Pancreas (tissue), 10 donors: ENCODE results near the gene TSKS. TPM values are rescaled to one million over a fixed set of nuclear protein-coding genes. Genes with fewer than 3 reads are reported as not detected.

Source experiments
- ATAC-seq, 4 donors: fragments of 200-7000 bp; cut with Tn5 transposase; one replicate each; pipeline versions ENCODE4 v1.8.0 to v1.9.1; 2020; ENCODE audit warnings: mild to moderate bottlenecking in 4 of 4, moderate library complexity in 4 of 4
- DNase-seq, 6 donors: peaks; one replicate each; pipeline ENCODE4 v3.0.0-alpha.2; 2020
- FAIRE-seq: peaks from 2 replicates; lab custom pipeline; 2012; peaks lifted over from hg19 to GRCh38; lab: Jason Lieb, UNC
- H3K27ac ChIP-seq, 4 donors: fragments of 200-600 bp; sonication (generic); 1 replicate in 3 of 4; 2 replicates in 1 of 4; pipeline versions ENCODE4 v1.5.0 to v1.8.0; 2020
- H3K27me3 ChIP-seq, 4 donors: fragments of 200-600 bp; one replicate each; pipeline ENCODE4 v1.8.0; 2021
- H3K36me3 ChIP-seq, 3 donors: fragments of 200-600 bp; sonication (generic) in 1 of 3; one replicate each; pipeline versions ENCODE4 v1.5.0 to v1.8.0; 2020 to 2021
- H3K4me1 ChIP-seq, 3 donors: fragments of 200-600 bp; one replicate each; pipeline ENCODE4 v1.8.0; 2021
- H3K4me3 ChIP-seq, 4 donors: fragments of 200-600 bp; sonication (generic) in 2 of 4; one replicate each; pipeline versions ENCODE4 v1.5.0 to v1.8.0; 2020 to 2021
- H3K9me3 ChIP-seq, 4 donors: fragments of 200-600 bp; one replicate each; pipeline ENCODE4 v1.8.0; 2021
- WGBS, 2 donors: extraction: QIAGEN DNeasy Blood & Tissue Kit; methylation state at CpG; one replicate each; pipeline ENCODE4 v1.1.7; 2013; 5-methylcytosine and 5-hydroxymethylcytosine counted together
- intact Hi-C, 3 donors: fragments of 100-400 bp; cut with DNase I; formaldehyde crosslinking; loops; one replicate each; pipeline versions ENCODE4 v1.11.1 to v1.14.2; 2022
- polyA plus RNA-seq, 2 donors: library from polyadenylated mRNA; stranded (reverse); fragments of 200-250 nt; gene quantifications; one replicate each; pipeline ENCODE4 v1.2.3, GENCODE V29; 2013
- total RNA-seq, 6 donors: library from RNA; stranded (reverse); fragmentation: NEBNext Ultra II Directional in 4 of 6; extraction: Animal tissue kit (Norgen Biotek cat#: 25700) in 4 of 6; gene quantifications; one replicate each; pipeline versions ENCODE4 v1.2.1 to v1.2.4, GENCODE V29; 2021 to 2023
- TF ChIP-seq, protein P1 (sequence below), 4 donors: fragments of 200-600 bp; sonication (generic) in 3 of 4; IDR thresholded peaks; one replicate each; pipeline versions ENCODE4 v1.5.0 to v1.8.0; 2021; ENCODE audit warnings: antibody characterized with exemption in 4 of 4
- donor health status: healthy with polysubstance abuse.
- donor health status: DM: no; HTN: no; CAD: no; lungs with moderate emphysema.
- donor health status: DM: no; HTN: no; CAD: no.
- donor health status: control.
- donor health status: control.
- donor health status: Bipolar disorder and iron deficiency.
- donor health status: DM: yes; HTN: yes; CAD: no.
- donor health status: DM: no; HTN: no; CAD: no.
- donor health status: DM: no; HTN: no; CAD: no.
- donor health status: DM: yes; HTN: yes; CAD: no.

TSKS gene
- total and polyA plus RNA-seq, 8 donors = 0.08 to 0.76 (median 0.34) TPM; not detected in 3

DNA sequence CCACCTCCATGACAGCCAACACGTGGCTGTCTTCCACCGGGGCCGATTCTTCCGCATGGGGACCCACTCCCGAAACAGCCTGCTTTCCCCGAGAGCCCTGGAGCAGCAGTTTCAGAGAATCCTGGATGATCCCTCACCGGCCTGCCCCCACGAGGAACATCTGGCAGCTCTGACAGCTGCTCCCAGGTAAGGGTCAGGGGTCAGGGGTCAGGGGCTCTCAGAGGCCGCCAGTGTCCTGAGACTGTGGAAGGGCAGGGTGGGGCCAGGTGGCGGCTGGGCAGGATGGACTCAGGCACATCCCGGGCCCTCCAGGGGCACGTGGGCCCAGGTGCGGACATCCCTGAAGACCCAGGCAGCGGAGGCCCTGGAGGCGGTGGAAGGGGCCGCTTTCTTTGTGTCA is 57.2 kb downstream of the TSKS start:
- Histone ChIP-seq H3K27me3 (no peaks in the 10 kb centered on the region), H3K27ac (no peak overlapping the region), H3K4me1 (no peaks in the 10 kb centered on the region), H3K9me3 (no peaks in the 10 kb centered on the region), H3K4me3 (no peak overlapping the region), H3K36me3 (no peaks in the 10 kb centered on the region)
- DNase-seq (no peak), FAIRE-seq (no peak), ATAC-seq (no peak)
- TF ChIP-seq, protein P1, sequence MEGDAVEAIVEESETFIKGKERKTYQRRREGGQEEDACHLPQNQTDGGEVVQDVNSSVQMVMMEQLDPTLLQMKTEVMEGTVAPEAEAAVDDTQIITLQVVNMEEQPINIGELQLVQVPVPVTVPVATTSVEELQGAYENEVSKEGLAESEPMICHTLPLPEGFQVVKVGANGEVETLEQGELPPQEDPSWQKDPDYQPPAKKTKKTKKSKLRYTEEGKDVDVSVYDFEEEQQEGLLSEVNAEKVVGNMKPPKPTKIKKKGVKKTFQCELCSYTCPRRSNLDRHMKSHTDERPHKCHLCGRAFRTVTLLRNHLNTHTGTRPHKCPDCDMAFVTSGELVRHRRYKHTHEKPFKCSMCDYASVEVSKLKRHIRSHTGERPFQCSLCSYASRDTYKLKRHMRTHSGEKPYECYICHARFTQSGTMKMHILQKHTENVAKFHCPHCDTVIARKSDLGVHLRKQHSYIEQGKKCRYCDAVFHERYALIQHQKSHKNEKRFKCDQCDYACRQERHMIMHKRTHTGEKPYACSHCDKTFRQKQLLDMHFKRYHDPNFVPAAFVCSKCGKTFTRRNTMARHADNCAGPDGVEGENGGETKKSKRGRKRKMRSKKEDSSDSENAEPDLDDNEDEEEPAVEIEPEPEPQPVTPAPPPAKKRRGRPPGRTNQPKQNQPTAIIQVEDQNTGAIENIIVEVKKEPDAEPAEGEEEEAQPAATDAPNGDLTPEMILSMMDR (IDR thresholded peaks at IDR 0.05) = no peak
- 77 to 82% methylated on average over 16 of the region's 16 CpGs for WGBS, 2 donors
- intact Hi-C loops = no loop called here

DNA sequence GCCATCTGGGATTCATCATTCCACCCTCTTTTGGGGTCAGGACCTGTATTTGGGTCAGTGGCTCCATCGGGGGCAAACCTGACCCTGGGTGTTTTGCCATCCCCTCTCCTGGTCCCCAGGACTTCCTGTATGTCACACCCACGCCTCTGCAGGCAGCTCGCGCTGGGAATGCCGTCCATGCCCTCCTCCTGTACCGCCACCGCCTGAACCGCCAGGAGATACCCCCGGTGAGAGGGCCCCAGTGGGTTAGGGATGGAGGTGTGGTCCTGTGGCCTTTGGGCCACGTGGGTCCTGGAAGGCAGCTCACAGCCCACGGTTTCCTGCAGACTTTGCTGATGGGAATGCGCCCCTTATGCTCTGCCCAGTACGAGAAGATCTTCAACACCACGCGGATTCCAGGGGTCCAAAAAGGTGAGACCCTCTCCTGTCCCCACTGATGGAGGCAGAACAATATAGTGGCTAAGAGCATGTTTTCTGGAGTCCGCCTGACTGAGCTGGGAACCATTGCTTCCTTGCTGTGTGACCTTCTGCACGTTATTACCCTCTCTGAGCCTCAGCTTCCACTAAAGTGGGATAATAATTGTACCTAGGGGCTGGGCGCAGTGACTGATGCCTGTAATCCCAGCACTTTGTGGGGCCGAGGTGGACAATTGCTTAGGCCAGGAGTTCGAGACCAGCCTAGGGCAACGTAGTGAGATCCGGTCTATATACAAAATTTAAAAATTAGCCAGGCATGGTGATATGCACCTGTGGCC is 58.0 kb downstream of the TSKS start:
- FAIRE-seq = no peak

DNA sequence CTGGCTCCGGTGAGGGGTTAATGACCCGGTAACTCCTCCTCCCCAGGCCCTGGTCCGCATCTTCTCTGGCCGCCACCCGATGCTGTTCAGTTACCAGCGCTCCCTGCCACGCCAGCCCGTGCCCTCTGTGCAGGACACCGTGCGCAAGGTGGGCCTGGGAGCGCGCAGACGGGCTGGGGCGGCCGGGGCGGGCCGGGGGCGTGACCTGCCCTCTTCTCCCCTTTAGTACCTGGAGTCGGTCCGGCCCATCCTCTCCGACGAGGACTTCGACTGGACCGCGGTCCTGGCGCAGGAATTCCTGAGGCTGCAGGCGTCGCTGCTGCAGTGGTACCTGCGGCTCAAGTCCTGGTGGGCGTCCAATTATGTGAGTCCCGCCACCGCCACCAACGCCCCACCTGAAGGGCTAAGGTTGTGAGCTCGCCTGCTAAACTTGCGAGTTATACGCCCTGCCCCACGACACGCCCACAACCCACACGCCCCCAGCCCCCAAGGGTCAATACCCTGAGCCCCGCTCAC is 61.8 kb downstream of the TSKS start:
- Histone ChIP-seq H3K27ac (no peak overlapping the region), H3K4me1 (no peaks in the 10 kb centered on the region), H3K36me3 (no peaks in the 10 kb centered on the region), H3K9me3 (no peaks in the 10 kb centered on the region), H3K4me3 (no peak overlapping the region), H3K27me3 (no peaks in the 10 kb centered on the region)
- no peak for ATAC-seq
- no peak for FAIRE-seq
- intact Hi-C loops = no loop called here
- TF ChIP-seq, protein P1 (IDR thresholded peaks at IDR 0.05) = no peak
- WGBS, 2 donors = 20 to 24% methylated on average over 40 of the region's 40 CpGs
- no peak for DNase-seq

More for the DNA sequence above, 58.0 kb downstream of the TSKS start:
- Histone ChIP-seq H3K4me1 (no peaks in the 10 kb centered on the region), H3K27ac (no peak overlapping the region), H3K36me3 (no peaks in the 10 kb centered on the region), H3K27me3 (no peaks in the 10 kb centered on the region), H3K4me3 (no peak overlapping the region), H3K9me3 (no peaks in the 10 kb centered on the region)
- TF ChIP-seq, protein P1 (IDR thresholded peaks at IDR 0.05) = no peak
- DNase-seq (no peak), ATAC-seq (no peak)
- intact Hi-C loops = no loop called here
- 78 to 81% methylated on average over 22 of the region's 22 CpGs for WGBS, 2 donors

DNA sequence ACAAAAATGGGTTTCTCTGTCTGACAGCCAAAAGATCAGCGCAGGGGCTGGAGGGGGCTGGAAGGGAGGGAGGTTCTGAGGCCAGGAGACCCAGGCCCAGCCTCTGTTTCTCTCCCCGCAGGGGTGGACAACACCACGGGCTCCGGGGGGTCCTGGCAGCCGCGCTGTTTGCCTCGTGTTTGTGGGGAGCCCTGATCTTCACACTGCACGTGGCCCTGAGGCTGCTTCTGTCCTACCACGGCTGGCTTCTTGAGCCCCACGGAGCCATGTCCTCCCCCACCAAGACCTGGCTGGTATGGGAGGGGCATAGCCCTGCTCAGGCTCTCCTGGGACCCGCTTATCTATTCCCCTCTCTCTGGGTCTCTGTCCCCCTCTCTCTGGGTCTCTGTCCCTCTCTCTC is 62.5 kb downstream of the TSKS start:
- H3K27ac ChIP-seq = no peak overlapping the region
- FAIRE-seq = no peak
- intact Hi-C loops = no loop called here
- no peak for DNase-seq
- H3K27me3 ChIP-seq = no peaks in the 10 kb centered on the region
- TF ChIP-seq, protein P1 (IDR thresholded peaks at IDR 0.05) = no peak
- no peak for ATAC-seq
- H3K36me3 ChIP-seq = no peaks in the 10 kb centered on the region
- H3K9me3 ChIP-seq = no peaks in the 10 kb centered on the region
- WGBS, 2 donors = 45 to 52% methylated on average over 11 of the region's 11 CpGs
- H3K4me1 ChIP-seq = no peaks in the 10 kb centered on the region
- H3K4me3 ChIP-seq = no peak overlapping the region

DNA sequence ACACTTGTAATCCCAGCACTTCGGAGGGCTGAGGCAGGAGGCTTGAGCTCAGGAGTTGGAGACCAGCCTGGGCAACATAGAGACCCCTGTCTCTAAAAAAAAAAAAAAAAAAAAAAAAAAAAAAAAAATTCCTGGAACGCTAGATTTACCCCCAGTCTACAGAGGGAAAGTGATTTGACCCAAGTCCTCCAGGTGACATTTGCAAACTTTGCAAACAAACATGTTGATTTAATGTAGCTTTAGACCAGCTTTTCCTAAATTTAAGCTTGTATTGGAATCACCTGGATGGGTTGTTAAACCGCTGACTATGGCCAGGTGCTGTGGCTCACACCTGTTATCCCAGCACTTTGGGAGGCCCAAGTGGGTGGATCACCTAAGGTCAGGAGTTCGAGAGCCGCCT is 63.7 kb downstream of the TSKS start:
- intact Hi-C loops = no loop called here
- 76 to 91% methylated on average over 5 of the region's 5 CpGs for WGBS, 2 donors
- Histone ChIP-seq H3K4me3 (no peak overlapping the region), H3K36me3 (no peaks in the 10 kb centered on the region), H3K4me1 (no peaks in the 10 kb centered on the region), H3K27ac (no peak overlapping the region), H3K9me3 (no peaks in the 10 kb centered on the region), H3K27me3 (no peaks in the 10 kb centered on the region)
- ATAC-seq = no peak
- TF ChIP-seq, protein P1 (IDR thresholded peaks at IDR 0.05) = no peak
- DNase-seq = no peak
- FAIRE-seq = no peak
